Glutamatergic neuron (in vitro differentiated cells): ENCODE data around the gene ALDH3A1. TPM values are rescaled to one million over a fixed set of nuclear protein-coding genes. Genes with fewer than 3 reads are reported as not detected.

ENCODE experiments used
- DNase-seq: peaks from one replicate; pipeline ENCODE4 v3.0.0; 2022
- H3K27ac Mint-ChIP-seq: one replicate; pipeline ENCODE4 v1.8.0; 2020; ENCODE audit warnings: mild to moderate bottlenecking, mixed read lengths, inconsistent platforms; ENCODE audit not compliant: unreplicated experiment
- H3K27me3 Mint-ChIP-seq: one replicate; pipeline ENCODE4 v1.8.0; 2020; ENCODE audit warnings: mild to moderate bottlenecking, moderate library complexity, mixed read lengths, inconsistent platforms; ENCODE audit not compliant: unreplicated experiment
- H3K36me3 Mint-ChIP-seq: one replicate; pipeline ENCODE4 v1.8.0; 2020; ENCODE audit warnings: mild to moderate bottlenecking, mixed read lengths, inconsistent platforms; ENCODE audit not compliant: unreplicated experiment
- H3K4me1 Mint-ChIP-seq: one replicate; pipeline ENCODE4 v1.8.0; 2020; ENCODE audit warnings: mild to moderate bottlenecking, low read depth, mixed read lengths, inconsistent platforms; ENCODE audit not compliant: unreplicated experiment
- H3K4me3 Mint-ChIP-seq: one replicate; pipeline ENCODE4 v1.8.0; 2020; ENCODE audit warnings: mild to moderate bottlenecking, mixed read lengths, inconsistent platforms; ENCODE audit not compliant: unreplicated experiment
- H3K9me3 Mint-ChIP-seq: one replicate; pipeline ENCODE4 v1.8.0; 2020; ENCODE audit warnings: mild to moderate bottlenecking, moderate library complexity, mixed read lengths, inconsistent platforms; ENCODE audit not compliant: unreplicated experiment
- total RNA-seq: library from RNA; stranded (reverse); fragmentation: NEBNext Ultra II Directional; extraction: Animal tissue kit (Norgen Biotek cat#: 25700); gene quantifications from one replicate; pipeline ENCODE4 v1.2.1, GENCODE V29; 2021; ENCODE audit not compliant: unreplicated experiment
- TF ChIP-seq, protein P1 (sequence below): fragments of 200-600 bp; sonication (generic); IDR thresholded peaks from one replicate; pipeline ENCODE4 v1.5.0; 2021; ENCODE audit not compliant: partially characterized antibody, unreplicated experiment

The ALDH3A1 gene
- total RNA-seq, 1 donor from 2014 or later = not detected

DNA sequence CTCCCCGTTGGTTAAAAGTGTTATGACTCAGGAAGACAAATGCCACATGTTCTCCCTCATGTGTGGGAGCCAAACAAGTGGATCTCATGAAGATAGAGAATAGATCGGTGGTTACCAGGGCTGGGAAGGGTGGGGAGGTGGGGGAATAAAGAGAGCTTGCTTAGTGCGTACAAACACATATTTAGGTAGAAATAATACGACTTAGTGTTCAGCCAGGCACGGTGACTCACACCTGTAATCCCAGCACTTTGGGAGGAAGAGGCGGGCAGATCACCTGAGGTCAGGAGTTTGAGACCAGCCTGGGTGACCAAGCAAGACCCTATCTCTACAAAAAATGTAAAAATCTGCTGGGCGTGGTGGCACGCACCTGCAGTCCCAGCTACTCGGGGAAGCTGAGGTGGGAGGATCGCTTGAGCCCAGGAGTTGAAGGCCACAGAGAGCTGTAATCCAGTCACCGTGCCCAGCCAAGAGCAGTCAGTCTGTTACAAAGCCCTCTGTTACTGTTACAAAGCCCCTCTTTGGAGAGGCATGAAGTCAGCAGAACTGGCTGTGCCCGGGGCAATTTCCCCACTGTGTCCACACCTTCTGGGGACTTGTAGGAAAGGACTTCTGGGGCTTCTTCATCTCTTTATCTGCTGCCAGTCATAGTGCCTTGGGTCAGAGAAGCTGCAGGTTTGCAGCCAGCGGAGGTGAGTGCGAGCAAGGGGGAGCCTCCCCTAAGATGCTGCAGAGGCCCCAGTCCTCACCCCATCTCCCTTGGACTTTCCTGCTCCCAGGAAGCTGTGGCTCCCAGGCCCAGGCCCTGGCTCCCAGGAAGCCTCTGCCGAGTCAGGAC is 4.3 kb upstream of the ALDH3A1 start:
- Mint-ChIP-seq H3K4me1 (no peaks in the 10 kb centered on the region), H3K4me3 (no peak overlapping the region), H3K36me3 (peaks cover 5% of the 10 kb centered on the region), H3K27ac (no peak overlapping the region), H3K27me3 (peaks cover 8% of the 10 kb centered on the region), H3K9me3 (peaks cover 7% of the 10 kb centered on the region)
- DNase-seq = no peak
- TF ChIP-seq, protein P1, sequence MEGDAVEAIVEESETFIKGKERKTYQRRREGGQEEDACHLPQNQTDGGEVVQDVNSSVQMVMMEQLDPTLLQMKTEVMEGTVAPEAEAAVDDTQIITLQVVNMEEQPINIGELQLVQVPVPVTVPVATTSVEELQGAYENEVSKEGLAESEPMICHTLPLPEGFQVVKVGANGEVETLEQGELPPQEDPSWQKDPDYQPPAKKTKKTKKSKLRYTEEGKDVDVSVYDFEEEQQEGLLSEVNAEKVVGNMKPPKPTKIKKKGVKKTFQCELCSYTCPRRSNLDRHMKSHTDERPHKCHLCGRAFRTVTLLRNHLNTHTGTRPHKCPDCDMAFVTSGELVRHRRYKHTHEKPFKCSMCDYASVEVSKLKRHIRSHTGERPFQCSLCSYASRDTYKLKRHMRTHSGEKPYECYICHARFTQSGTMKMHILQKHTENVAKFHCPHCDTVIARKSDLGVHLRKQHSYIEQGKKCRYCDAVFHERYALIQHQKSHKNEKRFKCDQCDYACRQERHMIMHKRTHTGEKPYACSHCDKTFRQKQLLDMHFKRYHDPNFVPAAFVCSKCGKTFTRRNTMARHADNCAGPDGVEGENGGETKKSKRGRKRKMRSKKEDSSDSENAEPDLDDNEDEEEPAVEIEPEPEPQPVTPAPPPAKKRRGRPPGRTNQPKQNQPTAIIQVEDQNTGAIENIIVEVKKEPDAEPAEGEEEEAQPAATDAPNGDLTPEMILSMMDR = no peak

DNA sequence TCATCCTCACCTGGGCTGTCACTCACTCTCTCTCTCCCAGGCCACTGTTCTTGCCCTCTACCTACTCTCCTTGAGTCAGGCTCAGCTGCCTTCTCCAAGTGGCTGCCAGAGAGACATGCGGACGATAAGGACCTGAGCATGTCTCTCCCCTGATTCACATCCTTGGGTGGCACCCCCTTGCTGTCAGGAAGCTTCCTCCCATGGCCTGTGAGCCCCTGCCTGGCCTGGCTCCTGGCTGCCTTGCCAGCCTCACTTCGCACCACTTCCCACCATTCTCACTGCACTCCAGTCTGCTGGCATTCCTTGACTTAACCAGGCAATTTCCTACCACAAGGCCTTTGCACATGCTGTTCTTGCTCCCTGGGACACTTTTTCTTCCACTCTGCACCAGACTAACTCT is 2.7 kb upstream of the ALDH3A1 start:
- no peaks in the 10 kb centered on the region for H3K4me1 Mint-ChIP-seq
- no peak overlapping the region for H3K4me3 Mint-ChIP-seq
- TF ChIP-seq, protein P1 = no peak
- DNase-seq = no peak
- peaks cover 9% of the 10 kb centered on the region for H3K27me3 Mint-ChIP-seq
- no peak overlapping the region for H3K27ac Mint-ChIP-seq
- H3K36me3 Mint-ChIP-seq = peaks cover 5% of the 10 kb centered on the region
- H3K9me3 Mint-ChIP-seq = peaks cover 7% of the 10 kb centered on the region

DNA sequence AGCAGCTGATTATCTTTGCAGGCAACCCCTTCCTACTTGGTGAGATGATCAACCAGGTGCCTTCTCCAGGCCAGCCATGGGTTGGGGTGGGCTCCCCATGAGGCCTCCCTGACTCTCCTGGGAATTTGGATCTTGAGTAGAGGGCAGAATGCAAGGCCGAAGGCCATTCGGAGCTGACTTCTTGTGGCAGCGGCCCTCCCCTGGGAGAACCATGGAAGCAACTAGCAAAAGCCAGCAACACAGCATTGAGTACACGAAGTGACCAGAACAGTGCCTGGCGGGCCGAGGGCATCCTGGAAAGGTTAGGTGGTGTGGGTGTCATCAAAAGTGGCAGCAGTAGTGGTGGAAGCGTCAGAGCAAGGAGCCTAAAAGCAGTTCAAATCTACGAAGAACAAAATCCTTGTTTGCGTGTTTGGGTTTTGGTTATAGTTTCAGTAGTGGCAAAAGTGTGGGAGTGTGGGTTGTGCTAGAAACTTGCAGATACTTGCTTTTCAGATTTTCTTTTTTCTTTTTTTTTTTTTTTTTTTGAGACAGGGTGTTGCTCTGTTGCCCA is 2.0 kb upstream of the ALDH3A1 start:
- Mint-ChIP-seq H3K27me3 (peaks cover 9% of the 10 kb centered on the region), H3K27ac (no peak overlapping the region), H3K9me3 (peaks cover 7% of the 10 kb centered on the region), H3K36me3 (peaks cover 5% of the 10 kb centered on the region), H3K4me1 (no peaks in the 10 kb centered on the region), H3K4me3 (no peak overlapping the region)
- TF ChIP-seq, protein P1 = no peak
- no peak for DNase-seq

DNA sequence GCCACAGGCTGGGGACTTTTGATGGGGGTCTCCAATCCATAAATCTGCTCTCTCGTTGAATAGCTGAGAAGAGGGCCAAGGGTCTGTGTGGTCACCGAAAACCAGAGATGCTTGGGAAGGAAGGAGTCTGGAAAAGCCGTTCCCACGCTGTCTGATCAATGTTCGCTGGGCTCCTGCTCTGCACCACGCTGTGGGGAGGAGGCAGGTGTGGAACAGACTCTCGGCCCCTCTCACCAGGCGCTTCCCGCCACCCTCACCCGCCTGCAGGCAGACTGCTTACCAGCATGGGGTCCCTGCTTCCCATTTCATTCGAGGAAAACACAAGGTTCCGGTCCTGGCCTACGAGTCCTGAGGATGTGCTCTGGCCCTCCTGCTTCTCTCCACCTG is 702 bp upstream of the ALDH3A1 start:
- Mint-ChIP-seq H3K4me3 (no peak overlapping the region), H3K27ac (no peak overlapping the region), H3K36me3 (peaks cover 5% of the 10 kb centered on the region), H3K9me3 (peaks cover 7% of the 10 kb centered on the region), H3K4me1 (no peaks in the 10 kb centered on the region), H3K27me3 (peaks cover 11% of the 10 kb centered on the region)
- DNase-seq = no peak
- TF ChIP-seq, protein P1 = no peak

DNA sequence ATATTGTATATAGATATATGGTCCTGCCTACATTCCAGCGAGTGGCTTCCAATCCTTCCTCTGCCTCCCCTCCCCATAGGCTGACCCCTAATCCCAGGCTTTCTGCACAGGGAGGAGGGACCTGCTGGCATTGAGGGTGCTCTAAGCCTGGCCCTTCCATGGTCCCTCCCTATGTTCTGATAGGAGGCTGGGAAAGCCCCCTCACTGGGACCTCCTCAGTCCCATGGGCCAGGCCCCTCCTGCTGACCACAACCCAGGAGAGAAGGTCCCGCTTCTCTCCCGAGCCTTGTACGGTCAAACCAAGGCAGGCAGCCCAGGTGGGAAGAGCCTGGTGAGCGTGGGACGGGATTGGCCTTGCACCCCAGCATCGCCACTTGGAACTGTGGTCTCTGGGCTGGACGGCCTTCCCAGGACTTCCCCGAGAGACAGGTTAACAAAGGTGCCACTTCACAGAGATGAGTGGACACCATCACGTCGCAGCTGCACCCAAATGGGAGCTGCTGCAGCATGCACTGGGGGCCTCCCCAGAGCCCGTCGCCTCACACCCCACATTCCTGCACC is 859 bp downstream of the ALDH3A1 start:
- TF ChIP-seq, protein P1 = no peak
- no peaks in the 10 kb centered on the region for H3K4me1 Mint-ChIP-seq
- no peak overlapping the region for H3K27ac Mint-ChIP-seq
- H3K4me3 Mint-ChIP-seq = no peak overlapping the region
- DNase-seq = no peak
- peaks cover 7% of the 10 kb centered on the region for H3K9me3 Mint-ChIP-seq
- peaks cover 5% of the 10 kb centered on the region for H3K36me3 Mint-ChIP-seq
- H3K27me3 Mint-ChIP-seq = peaks cover 12% of the 10 kb centered on the region
